SJCRH30 (cell line): ENCODE data around the gene SYP. TPM values are rescaled to one million over a fixed set of nuclear protein-coding genes. Genes with fewer than 3 reads are reported as not detected.

Experiments
- DNase-seq, 2 experiments: peaks; one replicate each; pipeline ENCODE4 v3.0.0-alpha.2; 2015 to 2020
- H3K27ac ChIP-seq: fragments of 250-450 bp; sonication (Bioruptor Pico); 2 replicates; pipeline ENCODE4 v1.5.1; 2020; ENCODE audit warnings: mild to moderate bottlenecking, moderate library complexity
- H3K27me3 ChIP-seq: fragments of 250-450 bp; sonication (Bioruptor Pico); 2 replicates; pipeline ENCODE4 v1.5.1; 2020; ENCODE audit warnings: mild to moderate bottlenecking, moderate library complexity
- H3K36me3 ChIP-seq: fragments of 250-450 bp; sonication (Bioruptor Pico); 2 replicates; pipeline ENCODE4 v1.5.1; 2020; ENCODE audit warnings: mild to moderate bottlenecking, moderate library complexity
- H3K4me1 ChIP-seq: fragments of 250-450 bp; sonication (Bioruptor Pico); 2 replicates; pipeline ENCODE4 v1.5.1; 2020; ENCODE audit warnings: mild to moderate bottlenecking, moderate library complexity
- H3K4me3 ChIP-seq: fragments of 250-450 bp; sonication (Bioruptor Pico); 2 replicates; pipeline ENCODE4 v1.5.1; 2020; ENCODE audit warnings: mild to moderate bottlenecking, moderate library complexity
- H3K9me3 ChIP-seq: fragments of 250-450 bp; sonication (Bioruptor Pico); replicated peaks from 2 replicates; pipeline ENCODE4 v1.5.1; 2020; ENCODE audit warnings: mild to moderate bottlenecking, moderate library complexity
- total RNA-seq: library from RNA; depleted of rRNA; stranded (reverse); fragments of >200 nt; shearing (Covaris generic); gene quantifications from 2 replicates; pipeline ENCODE4 v1.2.3, GENCODE V29; 2014

Gene SYP
- total RNA-seq, 1 experiment from 2014 or later: 0.45 TPM

DNA sequence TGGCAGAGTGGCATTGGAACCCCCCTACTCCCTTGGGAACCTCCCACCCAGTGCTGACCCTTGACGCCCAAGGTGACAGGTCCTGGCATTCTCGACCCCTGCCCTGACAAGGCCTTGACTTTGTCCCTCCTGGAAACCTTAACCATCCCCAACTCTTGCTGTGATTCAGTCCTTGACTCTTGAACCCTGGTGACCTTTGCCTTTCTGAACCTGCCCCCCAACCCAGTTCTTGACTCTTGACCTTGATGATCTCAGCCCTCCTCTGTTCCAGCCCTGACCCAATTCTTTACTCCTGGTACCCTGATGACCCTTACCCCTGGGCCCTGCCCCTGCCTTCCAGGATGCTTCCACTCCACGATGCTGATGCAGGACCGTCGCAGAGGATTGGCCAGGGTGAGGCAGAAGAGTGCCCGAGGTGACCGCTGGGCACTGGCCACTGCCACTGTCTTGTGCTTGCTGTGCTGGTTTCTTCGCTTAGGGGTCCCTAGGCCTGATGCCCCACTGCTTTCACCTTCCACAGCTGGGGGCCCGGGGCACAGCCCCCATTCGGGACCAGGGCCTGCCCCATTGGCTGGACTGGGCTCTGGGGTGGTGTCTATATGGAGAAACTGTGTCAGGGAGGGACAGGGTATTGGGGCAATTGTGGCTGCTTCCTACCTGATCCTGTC is 31.5 kb upstream of the SYP start:
- Histone ChIP-seq H3K4me1 (no peaks in the 10 kb centered on the region), H3K27me3 (no peaks in the 10 kb centered on the region), H3K4me3 (no peak overlapping the region), H3K36me3 (no peaks in the 10 kb centered on the region), H3K9me3 (no peaks in the 10 kb centered on the region), H3K27ac (no peak overlapping the region)
- DNase-seq: no peak

DNA sequence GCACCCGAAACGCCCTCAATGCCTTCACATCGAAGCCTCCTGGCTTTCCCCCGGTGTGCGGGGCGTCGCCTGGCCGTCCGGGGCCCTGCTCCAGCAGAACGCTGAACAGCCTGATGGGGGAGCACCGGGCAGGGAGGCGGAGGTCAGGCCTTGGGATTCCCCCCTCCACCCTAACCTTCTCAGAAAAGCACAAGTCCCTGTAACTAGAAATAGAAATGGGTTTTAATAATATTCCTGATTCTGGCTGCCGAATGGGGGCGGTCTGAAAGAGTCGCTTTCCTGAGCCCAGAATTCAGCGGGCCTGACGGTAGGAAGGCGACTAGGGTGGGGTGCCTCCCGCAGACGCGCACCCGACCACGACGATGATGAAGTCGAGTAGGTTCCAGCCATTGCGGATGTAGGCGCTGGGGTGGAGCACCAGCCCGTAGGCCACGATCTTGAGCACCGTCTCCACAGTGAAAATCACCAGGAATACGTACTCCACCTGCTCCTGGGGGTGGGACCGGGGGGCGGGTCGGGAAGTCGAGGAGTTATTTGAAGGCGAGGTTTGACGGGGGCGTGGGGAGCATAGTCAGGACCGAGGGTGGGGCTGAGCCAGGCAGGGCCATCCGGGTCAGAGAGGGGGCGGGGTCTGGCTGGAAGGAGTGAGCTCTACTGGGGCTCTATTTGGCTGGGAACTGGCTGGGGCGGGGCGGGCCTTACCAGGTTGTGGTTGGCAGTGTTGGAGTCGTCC is 30.7 kb upstream of the SYP start:
- Histone ChIP-seq H3K27ac (no peak overlapping the region), H3K27me3 (no peaks in the 10 kb centered on the region), H3K36me3 (no peaks in the 10 kb centered on the region), H3K4me3 (no peak overlapping the region), H3K4me1 (no peaks in the 10 kb centered on the region), H3K9me3 (no peaks in the 10 kb centered on the region)
- no peak for DNase-seq

DNA sequence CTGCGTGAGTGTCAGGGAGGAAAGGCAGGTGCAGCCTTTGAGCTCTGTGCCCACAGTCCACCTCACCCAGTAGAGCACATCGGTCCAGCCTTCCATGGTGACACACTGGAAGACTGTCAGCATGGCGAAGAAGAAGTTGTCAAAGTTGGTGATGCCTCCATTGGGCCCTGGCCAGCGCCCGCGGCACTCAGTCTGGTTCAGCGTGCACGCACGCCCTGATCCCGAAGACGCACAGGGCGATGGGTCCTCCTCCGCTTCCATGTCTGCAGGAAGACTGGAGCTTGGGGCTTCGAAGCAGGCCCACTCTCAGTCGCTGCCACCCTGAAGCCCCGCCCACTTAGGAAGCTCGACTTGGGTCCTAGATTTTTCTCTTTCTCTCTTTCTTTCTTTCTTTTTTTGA is 28.2 kb upstream of the SYP start:
- Histone ChIP-seq H3K27ac (no peak overlapping the region), H3K27me3 (no peaks in the 10 kb centered on the region), H3K4me3 (no peak overlapping the region), H3K36me3 (no peaks in the 10 kb centered on the region), H3K4me1 (no peaks in the 10 kb centered on the region), H3K9me3 (no peaks in the 10 kb centered on the region)
- no peak for DNase-seq

DNA sequence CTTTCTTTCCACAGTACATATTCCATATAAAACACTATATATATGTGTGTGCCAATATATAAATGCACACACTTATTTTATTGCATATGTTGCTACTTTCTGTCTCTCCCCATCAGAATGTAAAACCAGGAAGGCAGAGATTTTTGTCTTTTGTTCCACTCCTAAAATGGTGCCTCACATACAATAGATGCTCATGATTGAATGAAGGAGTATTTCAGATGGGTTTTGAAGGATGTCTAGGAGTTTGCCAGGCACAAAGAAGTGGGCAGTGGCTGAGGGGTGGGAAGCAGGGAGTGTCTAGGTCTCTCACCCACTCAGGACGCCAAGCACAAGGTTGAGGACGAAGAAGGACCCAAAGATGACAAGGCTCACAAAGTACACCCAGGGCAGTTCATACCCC is 27.7 kb upstream of the SYP start:
- DNase-seq: no peak

DNA sequence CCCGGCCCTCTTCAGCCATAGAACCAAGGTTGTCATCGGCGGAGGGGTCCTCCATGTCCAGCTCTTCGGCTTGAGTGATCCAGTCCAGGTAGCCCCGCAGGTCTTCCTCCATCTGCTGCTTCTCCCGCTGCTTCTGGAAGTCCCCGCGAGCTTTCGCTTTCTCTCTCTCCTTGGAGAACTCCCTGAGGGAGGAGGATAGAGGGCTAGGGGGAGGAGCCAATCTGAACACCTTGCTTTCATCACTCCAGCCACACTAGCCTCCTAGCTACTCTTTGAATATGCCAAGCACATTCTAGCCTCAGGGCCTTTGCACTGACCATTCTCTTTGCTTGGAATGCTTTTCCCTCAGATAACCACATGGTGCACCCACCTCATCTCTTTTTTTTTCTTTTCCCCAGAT is 27.0 kb upstream of the SYP start:
- Histone ChIP-seq H3K4me1 (no peaks in the 10 kb centered on the region), H3K27me3 (no peaks in the 10 kb centered on the region), H3K27ac (no peak overlapping the region), H3K9me3 (no peaks in the 10 kb centered on the region), H3K36me3 (no peaks in the 10 kb centered on the region), H3K4me3 (no peak overlapping the region)
- no peak for DNase-seq

More for the DNA sequence above, 27.7 kb upstream of the SYP start:
- no peaks in the 10 kb centered on the region for H3K36me3 ChIP-seq
- H3K27me3 ChIP-seq: no peaks in the 10 kb centered on the region
- no peaks in the 10 kb centered on the region for H3K9me3 ChIP-seq
- H3K4me3 ChIP-seq: no peak overlapping the region
- H3K4me1 ChIP-seq: no peaks in the 10 kb centered on the region
- H3K27ac ChIP-seq: no peak overlapping the region

DNA sequence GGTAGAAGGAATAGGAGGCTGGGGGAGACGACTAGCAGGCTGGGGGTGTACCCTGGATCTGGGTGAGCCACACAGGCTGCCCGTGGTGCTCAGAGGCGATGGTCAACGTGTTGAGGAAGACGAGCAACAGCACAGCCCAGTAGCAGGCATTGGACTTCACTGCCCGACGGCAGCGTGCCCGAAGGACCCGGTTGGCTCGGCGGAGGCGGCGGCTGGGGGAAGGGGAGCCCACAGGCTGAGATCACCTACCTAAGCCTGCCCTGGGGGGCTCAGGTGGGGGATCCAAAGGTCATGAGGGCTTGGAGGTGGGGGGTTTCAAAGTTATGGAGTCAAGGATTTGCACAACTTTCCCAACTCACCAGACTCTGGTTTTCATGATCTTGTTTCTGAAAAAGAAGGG is 25.9 kb upstream of the SYP start:
- Histone ChIP-seq H3K36me3 (no peaks in the 10 kb centered on the region), H3K4me3 (no peak overlapping the region), H3K9me3 (no peaks in the 10 kb centered on the region), H3K27me3 (no peaks in the 10 kb centered on the region), H3K27ac (no peak overlapping the region), H3K4me1 (no peaks in the 10 kb centered on the region)
- DNase-seq: no peak

DNA sequence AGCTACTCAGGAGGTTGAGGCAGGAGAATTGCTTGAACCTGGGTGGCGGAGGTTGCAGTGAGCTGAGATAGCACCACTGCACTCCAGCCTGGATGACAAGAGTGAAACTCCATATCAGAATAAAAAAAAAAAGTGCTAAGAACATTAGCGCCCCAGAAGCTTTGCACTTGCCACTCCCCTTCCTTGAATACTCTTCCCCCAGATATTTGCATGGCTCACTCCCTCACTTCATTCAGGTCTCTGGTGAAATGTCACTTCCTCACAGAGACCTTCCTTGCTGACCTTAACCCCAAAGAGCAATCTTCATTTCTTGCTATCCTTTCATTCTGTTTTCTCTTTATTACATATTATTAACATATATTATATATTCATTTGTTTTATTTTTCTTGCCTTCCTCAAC is 21.9 kb upstream of the SYP start:
- no peaks in the 10 kb centered on the region for H3K9me3 ChIP-seq
- H3K4me3 ChIP-seq: no peak overlapping the region
- no peaks in the 10 kb centered on the region for H3K4me1 ChIP-seq
- H3K36me3 ChIP-seq: no peaks in the 10 kb centered on the region
- H3K27ac ChIP-seq: no peak overlapping the region
- no peak for DNase-seq
- no peaks in the 10 kb centered on the region for H3K27me3 ChIP-seq

DNA sequence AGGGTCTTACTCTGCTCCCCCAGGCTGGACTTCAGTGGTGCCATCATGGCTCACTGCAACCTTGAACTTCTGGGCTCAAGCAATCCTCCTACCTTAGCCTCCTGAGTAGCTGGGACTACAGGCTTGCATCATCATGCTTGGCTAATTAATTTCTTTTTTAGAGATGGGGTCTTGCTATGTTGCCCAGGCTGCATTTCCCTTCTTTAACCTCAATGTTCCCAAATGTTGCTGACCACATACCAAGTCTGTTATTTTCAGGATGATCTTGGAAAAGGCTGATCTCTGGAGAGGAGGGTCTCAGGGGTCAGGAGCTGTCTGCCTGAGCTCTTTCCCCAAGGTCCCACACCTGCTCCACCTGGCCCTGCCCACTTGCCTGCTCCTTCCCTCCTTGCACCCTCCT is 20.1 kb upstream of the SYP start:
- H3K27me3 ChIP-seq: no peaks in the 10 kb centered on the region
- H3K4me1 ChIP-seq: no peaks in the 10 kb centered on the region
- H3K4me3 ChIP-seq: no peak overlapping the region
- H3K9me3 ChIP-seq: no peaks in the 10 kb centered on the region
- no peak overlapping the region for H3K27ac ChIP-seq
- DNase-seq: no peak
- no peaks in the 10 kb centered on the region for H3K36me3 ChIP-seq

DNA sequence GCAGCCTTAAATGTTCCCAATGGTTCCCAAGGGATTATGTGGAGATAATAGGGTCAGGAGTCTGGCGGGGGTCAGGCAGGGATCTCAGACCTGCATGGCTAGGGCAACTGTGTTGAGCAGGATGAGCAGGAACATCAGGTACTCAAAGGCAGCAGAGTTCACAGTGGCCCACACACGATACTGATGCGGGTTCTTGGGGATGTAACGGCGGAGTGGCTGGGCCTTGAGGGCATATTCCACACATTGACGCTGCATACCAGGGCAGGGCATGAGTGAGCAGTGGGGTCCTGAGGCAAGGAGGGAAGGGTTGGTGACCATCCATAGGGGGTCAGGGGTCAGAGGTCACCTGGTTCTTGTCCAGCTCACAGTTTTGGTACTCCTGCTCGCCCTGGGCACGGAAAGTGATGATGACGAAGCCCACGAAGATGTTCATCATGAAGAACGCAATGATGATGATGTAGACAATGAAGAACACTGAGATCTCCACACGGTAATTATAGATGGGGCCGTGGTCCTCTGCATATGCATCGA is 15.1 kb upstream of the SYP start:
- H3K27me3 ChIP-seq: no peaks in the 10 kb centered on the region
- H3K9me3 ChIP-seq: no peaks in the 10 kb centered on the region
- no peaks in the 10 kb centered on the region for H3K4me1 ChIP-seq
- no peak overlapping the region for H3K4me3 ChIP-seq
- H3K27ac ChIP-seq: no peak overlapping the region
- H3K36me3 ChIP-seq: no peaks in the 10 kb centered on the region
- DNase-seq: no peak

DNA sequence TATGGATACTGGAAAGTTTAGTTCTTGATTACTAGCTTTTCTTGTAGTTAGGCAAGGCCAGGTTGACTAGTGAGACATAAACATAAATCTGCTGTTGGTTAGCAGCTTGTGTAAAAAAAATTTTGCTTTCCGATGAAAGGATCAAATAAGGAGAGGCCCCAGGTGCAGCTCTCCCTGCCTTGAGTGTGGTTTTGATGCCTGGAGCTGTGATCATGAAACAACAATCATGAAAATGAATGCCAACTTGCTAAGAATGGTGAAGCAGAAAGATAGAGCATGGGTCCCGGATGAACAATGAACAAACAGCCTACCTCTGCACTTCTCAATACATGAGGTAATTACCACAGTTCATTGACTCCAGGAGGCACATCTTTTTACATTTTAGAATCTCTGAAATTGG is 14.4 kb upstream of the SYP start:
- H3K27ac ChIP-seq: no peak overlapping the region
- no peaks in the 10 kb centered on the region for H3K36me3 ChIP-seq
- no peaks in the 10 kb centered on the region for H3K9me3 ChIP-seq
- H3K4me3 ChIP-seq: no peak overlapping the region
- no peak for DNase-seq
- no peaks in the 10 kb centered on the region for H3K27me3 ChIP-seq
- H3K4me1 ChIP-seq: no peaks in the 10 kb centered on the region

DNA sequence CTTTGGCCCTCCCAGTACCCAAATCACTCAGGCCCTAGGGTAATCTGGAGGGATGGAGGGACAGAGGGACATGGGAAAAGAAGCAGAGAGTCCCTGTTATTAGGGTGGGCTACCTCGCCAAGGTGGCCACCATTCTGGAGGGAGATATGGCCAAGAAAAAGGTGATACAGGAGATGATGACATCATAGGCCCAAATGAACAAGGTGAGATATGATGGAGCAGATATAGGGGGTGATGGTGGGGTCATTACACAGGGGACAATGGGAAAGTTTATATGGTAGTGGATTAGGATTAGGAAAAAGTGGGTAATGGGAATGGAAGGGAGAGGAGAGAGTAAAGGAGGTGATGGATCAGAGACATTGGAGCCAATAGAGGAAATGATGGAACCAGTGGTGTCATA is 12.9 kb upstream of the SYP start:
- no peaks in the 10 kb centered on the region for H3K36me3 ChIP-seq
- H3K27ac ChIP-seq: no peak overlapping the region
- H3K4me3 ChIP-seq: no peak overlapping the region
- no peaks in the 10 kb centered on the region for H3K4me1 ChIP-seq
- no peaks in the 10 kb centered on the region for H3K9me3 ChIP-seq
- H3K27me3 ChIP-seq: no peaks in the 10 kb centered on the region
- DNase-seq: no peak

DNA sequence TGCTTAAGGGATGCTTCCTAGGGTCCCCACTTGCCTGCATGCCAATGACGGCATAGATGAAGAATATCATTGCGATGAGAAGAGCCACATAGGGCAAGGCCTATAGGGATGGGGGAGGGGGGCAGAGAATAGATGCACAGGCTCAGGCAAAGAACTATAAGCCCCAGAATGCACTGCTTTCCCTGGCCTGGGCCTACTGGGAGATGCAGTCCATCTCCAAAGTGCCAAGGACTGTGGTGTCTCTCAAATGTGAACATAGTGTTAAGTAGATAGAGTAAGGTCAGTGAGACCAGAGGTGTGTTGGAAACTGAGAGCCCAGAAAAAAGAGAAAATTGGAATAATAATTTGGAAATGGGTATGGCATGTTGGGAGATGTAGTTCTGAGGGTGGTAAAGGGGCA is 12.2 kb upstream of the SYP start:
- H3K9me3 ChIP-seq: no peaks in the 10 kb centered on the region
- no peak for DNase-seq

DNA sequence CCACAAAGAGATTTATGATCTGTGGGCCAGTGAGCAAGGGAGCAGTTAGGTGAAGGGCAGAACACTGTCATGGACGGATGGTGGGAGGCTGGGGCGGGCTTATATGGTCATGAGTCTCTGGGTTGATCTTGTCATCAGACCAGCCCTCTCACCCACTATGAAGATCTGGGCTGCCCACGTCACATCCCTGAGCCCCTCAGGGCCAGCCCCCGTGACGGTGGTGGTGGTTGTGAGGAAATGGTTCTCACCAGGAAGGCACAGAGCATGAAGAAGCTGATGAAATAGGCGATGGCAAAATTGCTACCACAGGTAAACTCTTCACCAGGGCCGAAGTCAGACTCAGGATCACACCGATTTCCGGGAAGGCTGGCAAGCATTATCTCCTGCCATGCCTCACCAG is 11.1 kb upstream of the SYP start:
- no peaks in the 10 kb centered on the region for H3K4me1 ChIP-seq
- no peak for DNase-seq
- no peaks in the 10 kb centered on the region for H3K36me3 ChIP-seq
- H3K27me3 ChIP-seq: no peaks in the 10 kb centered on the region
- H3K27ac ChIP-seq: no peak overlapping the region
- no peaks in the 10 kb centered on the region for H3K9me3 ChIP-seq
- H3K4me3 ChIP-seq: no peak overlapping the region

More for the DNA sequence above, 12.2 kb upstream of the SYP start:
- H3K27ac ChIP-seq: no peak overlapping the region
- H3K27me3 ChIP-seq: no peaks in the 10 kb centered on the region
- H3K4me1 ChIP-seq: no peaks in the 10 kb centered on the region
- no peaks in the 10 kb centered on the region for H3K36me3 ChIP-seq
- no peak overlapping the region for H3K4me3 ChIP-seq

DNA sequence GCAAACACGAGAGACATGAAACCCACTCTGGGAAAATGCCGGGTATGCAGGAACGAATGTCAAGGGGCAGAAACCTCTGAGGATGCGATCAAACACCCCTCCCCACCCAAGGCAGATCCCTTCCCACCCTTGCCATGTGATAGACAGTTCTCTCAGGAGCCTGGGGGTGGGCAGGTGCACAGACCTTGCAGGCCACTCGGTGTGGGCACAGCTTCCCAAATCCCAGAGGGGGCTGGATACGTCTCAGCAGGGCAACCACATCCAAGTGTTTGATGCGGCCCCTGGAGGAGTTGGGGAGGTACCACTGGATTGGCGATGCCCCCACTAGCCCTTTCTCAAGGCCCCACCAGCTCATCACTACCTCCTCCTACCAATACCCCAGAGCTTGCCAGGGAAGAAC is 10.4 kb upstream of the SYP start:
- no peak overlapping the region for H3K4me3 ChIP-seq
- no peaks in the 10 kb centered on the region for H3K36me3 ChIP-seq
- no peaks in the 10 kb centered on the region for H3K27me3 ChIP-seq
- no peaks in the 10 kb centered on the region for H3K9me3 ChIP-seq
- no peak for DNase-seq
- H3K27ac ChIP-seq: no peak overlapping the region
- no peaks in the 10 kb centered on the region for H3K4me1 ChIP-seq

DNA sequence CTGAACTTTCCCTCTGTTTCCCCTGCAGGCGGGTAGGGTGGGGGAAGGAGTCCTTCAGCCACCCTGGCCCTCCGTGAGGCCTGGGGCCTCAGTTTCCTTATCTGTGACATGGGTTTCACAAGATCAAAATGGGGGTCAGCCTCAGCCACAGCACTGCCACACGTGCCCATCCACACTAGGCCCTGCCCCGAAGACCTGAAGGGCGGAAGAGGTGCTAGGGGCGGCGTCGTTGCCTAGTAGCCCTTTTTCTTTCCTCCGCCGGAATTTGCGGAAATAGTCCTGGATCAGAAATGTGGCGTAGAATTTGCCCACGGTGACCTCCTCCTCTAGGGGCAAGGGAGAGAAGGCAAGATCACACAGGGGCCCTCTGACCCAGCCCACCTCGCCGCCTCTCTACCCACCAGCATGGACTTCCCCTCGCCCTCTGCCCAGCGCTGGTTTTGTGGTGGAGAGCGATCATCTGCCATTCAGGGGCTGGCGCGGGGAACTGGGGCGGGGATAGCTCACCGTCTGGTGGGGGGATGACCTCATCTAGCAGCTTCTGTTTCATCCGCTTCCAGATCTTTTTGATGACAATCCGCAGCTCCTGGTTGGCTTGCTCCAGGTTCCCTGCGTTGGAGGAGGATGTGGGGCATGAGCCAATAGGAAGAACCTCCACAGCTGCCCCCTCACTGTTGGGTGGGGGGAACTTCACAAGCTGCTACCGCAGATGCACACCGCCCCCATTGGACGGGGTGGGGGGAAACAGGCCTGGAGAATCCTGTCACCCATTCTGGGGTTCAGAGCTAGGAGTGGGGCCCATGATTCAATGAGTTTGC is 9.7 kb upstream of the SYP start:
- H3K27ac ChIP-seq: no peak overlapping the region
- no peak overlapping the region for H3K4me3 ChIP-seq
- no peaks in the 10 kb centered on the region for H3K9me3 ChIP-seq
- no peaks in the 10 kb centered on the region for H3K27me3 ChIP-seq
- no peaks in the 10 kb centered on the region for H3K36me3 ChIP-seq
- H3K4me1 ChIP-seq: no peaks in the 10 kb centered on the region
- DNase-seq: peak; percentile 27 to 41
